Epithelial cell of esophagus (primary cell): ENCODE data around the gene POLR2A.

Source experiments
- DNase-seq: peaks from one replicate; pipeline ENCODE4 v3.0.0; 2010; ENCODE audit warnings: low read depth
- H3K4me3 ChIP-seq: 2 replicates; pipeline ENCODE4 v1.5.1; 2011; ENCODE audit warnings: mild to moderate bottlenecking, low read length, control low read depth
- CTCF ChIP-seq: IDR thresholded peaks from 2 replicates; pipeline ENCODE4 v1.5.1; 2011; ENCODE audit warnings: low read depth, mild to moderate bottlenecking, low read length, control low read depth, inconsistent platforms; ENCODE audit not compliant: insufficient read depth; ENCODE audit errors: missing control alignments

The POLR2A gene

GRCh38 chr17:7484067-7484918, at the start of gene POLR2A:
Gene POLR2A, plus strand, starts transcription at chr17:7484366.
- no peak for TF ChIP-seq CTCF
- peak within 1 kb of the TSS; percentile 92 for H3K4me3 ChIP-seq
- peak; percentile 97 for DNase-seq

GRCh38 chr17:7435676-7436555, 48.2 kb upstream of the POLR2A start:
- no peak for TF ChIP-seq CTCF
- H3K4me3 ChIP-seq = peak overlapping the region; percentile 77
- DNase-seq = peak; percentile 63

GRCh38 chr17:7436556-7437368, 47.4 kb upstream of the POLR2A start:
- peak overlapping the region; percentile 78 for H3K4me3 ChIP-seq
- DNase-seq = peak; percentile 94

GRCh38 chr17:7437369-7437863, 46.8 kb upstream of the POLR2A start:
- peak overlapping the region; percentile 78 for H3K4me3 ChIP-seq
- DNase-seq = no peak
- no peak for TF ChIP-seq CTCF

More at GRCh38 chr17:7436556-7437368, 47.4 kb upstream of the POLR2A start:
- TF ChIP-seq CTCF = peak; percentile 54

GRCh38 chr17:7437950-7438614, 46.1 kb upstream of the POLR2A start:
- peak; percentile 84 for DNase-seq
- peak overlapping the region; percentile 78 for H3K4me3 ChIP-seq
- no peak for TF ChIP-seq CTCF

- peak overlapping the region; percentile 78 for H3K4me3 ChIP-seq
- no peak for TF ChIP-seq CTCF
- DNase-seq = no peak
These were observed 45.3 kb upstream of the POLR2A start for GRCh38 chr17:7438656-7439460.
